Erythroblast (primary cell): ENCODE measurements around the gene WIPF3.

Experiments
- GATA1 ChIP-seq: IDR thresholded peaks from 2 replicates; pipeline ENCODE4 v1.6.1; 2011; ENCODE audit warnings: low read depth, mild to moderate bottlenecking, control low read depth, low read length, moderate library complexity
- POLR2A ChIP-seq: IDR thresholded peaks from 2 replicates; pipeline ENCODE4 v1.6.1; 2011; ENCODE audit warnings: mild to moderate bottlenecking, low read length

GRCh38 chr7:29883462-29884398 lies 77.4 kb downstream of the WIPF3 start:
- TF ChIP-seq POLR2A (no peak), GATA1 (no peak)
